DND-41 (cell line): ENCODE measurements around the gene DOCK4.

ENCODE experiments used
- CTCF ChIP-seq: IDR thresholded peaks from 2 replicates; pipeline ENCODE4 v1.5.1; 2012; ENCODE audit warnings: borderline replicate concordance, low read length, moderate library complexity, mild to moderate bottlenecking; ENCODE audit not compliant: poor library complexity, severe bottlenecking; ENCODE audit errors: extremely low read depth
- EZH2 ChIP-seq: IDR thresholded peaks from 3 replicates; pipeline ENCODE4 v1.6.1; 2012; ENCODE audit warnings: borderline replicate concordance, low read depth, mild to moderate bottlenecking, moderate library complexity, low read length, inconsistent platforms; ENCODE audit not compliant: severe bottlenecking

GRCh38 chr7:112226701-112227276, 20.6 kb upstream of the DOCK4 start:
- TF ChIP-seq CTCF (no peak), EZH2 (no peak)
